Neural progenitor cell (in vitro differentiated cells): ENCODE results near the gene UQCC2.

ENCODE experiments used
- EZH2 ChIP-seq: fragments of 200-600 bp; sonication (generic); IDR thresholded peaks from 2 replicates; pipeline ENCODE4 v1.6.1; 2017; ENCODE audit warnings: antibody characterized with exemption, mild to moderate bottlenecking, moderate library complexity
- TF ChIP-seq, protein P1 (sequence below): fragments of 200-600 bp; sonication (generic); IDR thresholded peaks from 2 replicates; pipeline ENCODE4 v1.5.1; 2017; ENCODE audit warnings: antibody characterized with exemption, mild to moderate bottlenecking

DNA sequence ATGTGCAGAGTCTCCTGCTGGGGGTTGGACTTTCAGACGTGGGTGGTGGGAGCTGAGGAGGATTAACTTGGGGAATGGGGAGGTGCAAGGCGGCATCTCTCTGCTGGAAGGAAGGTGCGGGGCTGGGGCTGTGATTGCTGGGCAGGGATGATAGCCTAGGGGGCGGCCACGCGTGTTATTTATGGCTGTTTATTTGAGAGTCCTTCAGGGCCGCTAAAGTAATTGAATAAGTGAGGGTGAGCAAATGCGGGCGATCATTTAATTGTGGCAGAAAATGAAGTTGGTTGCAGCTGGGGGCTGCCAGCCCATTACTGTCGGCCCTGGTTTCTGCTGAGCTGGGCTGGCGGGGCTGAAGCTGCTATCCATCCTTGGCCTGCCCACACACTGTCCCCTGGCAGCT lies 42.7 kb upstream of the UQCC2 start:
- no peak for TF ChIP-seq EZH2
- TF ChIP-seq, protein P1, sequence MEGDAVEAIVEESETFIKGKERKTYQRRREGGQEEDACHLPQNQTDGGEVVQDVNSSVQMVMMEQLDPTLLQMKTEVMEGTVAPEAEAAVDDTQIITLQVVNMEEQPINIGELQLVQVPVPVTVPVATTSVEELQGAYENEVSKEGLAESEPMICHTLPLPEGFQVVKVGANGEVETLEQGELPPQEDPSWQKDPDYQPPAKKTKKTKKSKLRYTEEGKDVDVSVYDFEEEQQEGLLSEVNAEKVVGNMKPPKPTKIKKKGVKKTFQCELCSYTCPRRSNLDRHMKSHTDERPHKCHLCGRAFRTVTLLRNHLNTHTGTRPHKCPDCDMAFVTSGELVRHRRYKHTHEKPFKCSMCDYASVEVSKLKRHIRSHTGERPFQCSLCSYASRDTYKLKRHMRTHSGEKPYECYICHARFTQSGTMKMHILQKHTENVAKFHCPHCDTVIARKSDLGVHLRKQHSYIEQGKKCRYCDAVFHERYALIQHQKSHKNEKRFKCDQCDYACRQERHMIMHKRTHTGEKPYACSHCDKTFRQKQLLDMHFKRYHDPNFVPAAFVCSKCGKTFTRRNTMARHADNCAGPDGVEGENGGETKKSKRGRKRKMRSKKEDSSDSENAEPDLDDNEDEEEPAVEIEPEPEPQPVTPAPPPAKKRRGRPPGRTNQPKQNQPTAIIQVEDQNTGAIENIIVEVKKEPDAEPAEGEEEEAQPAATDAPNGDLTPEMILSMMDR: no peak
